Nephron (organoid): ENCODE results near the gene MISP.

Experiments used
- H3K27ac Mint-ChIP-seq, 3 experiments: 2 replicates each; pipeline ENCODE4 v1.8.0; 2020; ENCODE audit warnings: mixed read lengths in 3 of 3, mild to moderate bottlenecking in 2 of 3, moderate library complexity in 1 of 3
- H3K27me3 Mint-ChIP-seq: 2 replicates; pipeline ENCODE4 v1.8.0; 2021; ENCODE audit warnings: low read depth, mild to moderate bottlenecking, moderate library complexity, mixed read lengths
- H3K36me3 Mint-ChIP-seq: 2 replicates; pipeline ENCODE4 v1.8.0; 2020; ENCODE audit warnings: low read depth, mixed read lengths
- H3K4me1 Mint-ChIP-seq: 2 replicates; pipeline ENCODE4 v1.8.0; 2020; ENCODE audit warnings: mixed read lengths
- H3K4me3 Mint-ChIP-seq, 3 experiments: 2 replicates each; pipeline ENCODE4 v1.8.0; 2020; ENCODE audit warnings: mild to moderate bottlenecking in 3 of 3, mixed read lengths in 3 of 3, moderate library complexity in 2 of 3
- H3K9me3 Mint-ChIP-seq: 2 replicates; pipeline ENCODE4 v1.8.0; 2020; ENCODE audit warnings: mixed read lengths
- CTCF ChIP-seq, 3 experiments: fragments of 200-600 bp; sonication (generic); IDR thresholded peaks; one replicate each; pipeline ENCODE4 v1.5.0; 2021; ENCODE audit warnings: antibody characterized with exemption in 3 of 3; ENCODE audit not compliant: unreplicated experiment in 3 of 3

MISP gene

GRCh38 chr19:810077-810855 is 59.4 kb downstream of the MISP start:
- Mint-ChIP-seq H3K9me3 (no peaks in the 10 kb centered on the region), H3K36me3 (peaks cover 52% of the 10 kb centered on the region), H3K4me3 (no peak overlapping the region), H3K27me3 (no peaks in the 10 kb centered on the region), H3K4me1 (peaks cover 8% of the 10 kb centered on the region), H3K27ac (peak overlapping the region in 1 of 3 experiments; percentile 51)
- no peak for TF ChIP-seq CTCF (IDR thresholded peaks at IDR 0.05; ENCODE audit: unreplicated experiment in 3 of 3)

DNA sequence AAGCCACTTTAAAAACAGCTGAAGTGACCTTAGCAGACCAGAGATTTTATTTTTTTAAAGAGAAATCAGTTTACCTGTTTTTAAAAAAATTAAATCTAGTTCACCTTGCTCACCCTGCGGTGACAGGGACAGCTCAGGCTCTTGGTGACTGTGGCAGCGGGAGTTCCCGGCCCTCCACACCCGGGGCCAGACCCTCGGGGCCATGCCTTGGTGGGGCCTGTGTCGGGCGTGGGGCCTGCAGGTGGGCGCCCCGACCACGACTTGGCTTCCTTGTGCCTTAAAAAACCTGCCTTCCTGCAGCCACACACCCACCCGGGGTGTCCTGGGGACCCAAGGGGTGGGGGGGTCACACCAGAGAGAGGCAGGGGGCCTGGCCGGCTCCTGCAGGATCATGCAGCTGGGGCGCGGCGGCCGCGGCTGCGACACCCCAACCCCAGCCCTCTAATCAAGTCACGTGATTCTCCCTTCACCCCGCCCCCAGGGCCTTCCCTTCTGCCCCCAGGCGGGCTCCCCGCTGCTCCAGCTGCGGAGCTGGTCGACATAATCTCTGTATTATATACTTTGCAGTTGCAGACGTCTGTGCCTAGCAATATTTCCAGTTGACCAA is 60.1 kb downstream of the MISP start:
- Mint-ChIP-seq H3K4me1 (peaks cover 8% of the 10 kb centered on the region), H3K9me3 (no peaks in the 10 kb centered on the region), H3K27me3 (no peaks in the 10 kb centered on the region), H3K36me3 (peaks cover 57% of the 10 kb centered on the region), H3K4me3 (no peak overlapping the region), H3K27ac (no peak overlapping the region)
- no peak for TF ChIP-seq CTCF (IDR thresholded peaks at IDR 0.05; ENCODE audit: unreplicated experiment in 3 of 3)

- no peaks in the 10 kb centered on the region for H3K27me3 Mint-ChIP-seq
- no peak overlapping the region for H3K4me3 Mint-ChIP-seq
- no peaks in the 10 kb centered on the region for H3K9me3 Mint-ChIP-seq
- H3K27ac Mint-ChIP-seq: no peak overlapping the region
- peaks cover 62% of the 10 kb centered on the region for H3K36me3 Mint-ChIP-seq
- TF ChIP-seq CTCF (IDR thresholded peaks at IDR 0.05; ENCODE audit: unreplicated experiment in 3 of 3): no peak
- peaks cover 8% of the 10 kb centered on the region for H3K4me1 Mint-ChIP-seq
Measured at GRCh38 chr19:811506-812048, 60.7 kb downstream of the MISP start.

DNA sequence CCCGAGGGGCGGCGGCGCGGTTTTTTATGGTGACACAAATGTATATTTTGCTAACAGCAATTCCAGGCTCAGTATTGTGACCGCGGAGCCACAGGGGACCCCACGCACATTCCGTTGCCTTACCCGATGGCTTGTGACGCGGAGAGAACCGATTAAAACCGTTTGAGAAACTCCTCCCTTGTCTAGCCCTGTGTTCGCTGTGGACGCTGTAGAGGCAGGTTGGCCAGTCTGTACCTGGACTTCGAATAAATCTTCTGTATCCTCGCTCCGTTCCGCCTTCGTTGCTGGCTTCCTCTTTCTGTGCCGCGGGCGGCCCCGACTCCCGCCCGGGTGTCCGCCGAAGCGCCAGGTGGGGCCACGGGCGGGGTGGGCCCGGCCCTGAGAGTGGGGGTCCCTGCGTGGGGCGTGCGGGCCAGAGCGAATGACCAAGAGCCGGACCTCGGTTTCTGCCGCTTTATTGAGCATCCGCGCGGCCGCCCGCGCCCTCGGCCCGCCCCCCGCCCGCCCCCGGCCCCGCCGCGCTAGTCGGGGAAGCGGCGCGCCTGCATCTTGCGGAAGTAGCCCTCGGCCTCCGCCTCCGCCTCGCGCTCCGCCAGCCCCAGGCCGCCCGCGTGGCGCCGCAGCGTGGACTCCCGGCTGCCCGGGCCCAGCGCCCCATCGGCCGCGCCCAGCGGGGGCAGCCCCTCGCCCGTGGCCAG is 61.3 kb downstream of the MISP start:
- Mint-ChIP-seq H3K4me3 (no peak overlapping the region), H3K9me3 (no peaks in the 10 kb centered on the region), H3K36me3 (peaks cover 61% of the 10 kb centered on the region), H3K4me1 (peaks cover 7% of the 10 kb centered on the region), H3K27ac (no peak overlapping the region), H3K27me3 (no peaks in the 10 kb centered on the region)
- TF ChIP-seq CTCF (IDR thresholded peaks at IDR 0.05; ENCODE audit: unreplicated experiment in 3 of 3): no peak

- no peak for TF ChIP-seq CTCF (IDR thresholded peaks at IDR 0.05; ENCODE audit: unreplicated experiment in 3 of 3)
- H3K9me3 Mint-ChIP-seq: no peaks in the 10 kb centered on the region
- peaks cover 55% of the 10 kb centered on the region for H3K36me3 Mint-ChIP-seq
- H3K4me1 Mint-ChIP-seq: peaks cover 1% of the 10 kb centered on the region
- H3K4me3 Mint-ChIP-seq: no peak overlapping the region
- no peak overlapping the region for H3K27ac Mint-ChIP-seq
- no peaks in the 10 kb centered on the region for H3K27me3 Mint-ChIP-seq
Measured at GRCh38 chr19:812747-813218, 61.9 kb downstream of the MISP start.
